ENCODE measurements around the gene KHDC3L.
A peak's percentile ranks its signal among the peaks of the same experiment; 100 is the strongest.
"Not testable (repeated sequence)": the region's sequence is repeated elsewhere in the genome, so short reads cannot be mapped to it uniquely, and the experiment has no call there.

The KHDC3L gene

GRCh38 chr6:73388800-73389512 is 26.5 kb downstream of the KHDC3L start:
- H3K36me3 Mint-ChIP-seq (ENCODE audit: low read depth): no peaks in the 10 kb centered on the region
- H3K4me3 Mint-ChIP-seq: peak overlapping the region; percentile 78
- H3K4me1 Mint-ChIP-seq: peaks cover 18% of the 10 kb centered on the region
- H3K27me3 Mint-ChIP-seq: peaks cover 7% of the 10 kb centered on the region
- peak; percentile 94 for ATAC-seq
- DNase-seq: peak; percentile 69
- no peaks in the 10 kb centered on the region for H3K9me3 Mint-ChIP-seq
- H3K27ac Mint-ChIP-seq: peak overlapping the region; percentile 54

DNA sequence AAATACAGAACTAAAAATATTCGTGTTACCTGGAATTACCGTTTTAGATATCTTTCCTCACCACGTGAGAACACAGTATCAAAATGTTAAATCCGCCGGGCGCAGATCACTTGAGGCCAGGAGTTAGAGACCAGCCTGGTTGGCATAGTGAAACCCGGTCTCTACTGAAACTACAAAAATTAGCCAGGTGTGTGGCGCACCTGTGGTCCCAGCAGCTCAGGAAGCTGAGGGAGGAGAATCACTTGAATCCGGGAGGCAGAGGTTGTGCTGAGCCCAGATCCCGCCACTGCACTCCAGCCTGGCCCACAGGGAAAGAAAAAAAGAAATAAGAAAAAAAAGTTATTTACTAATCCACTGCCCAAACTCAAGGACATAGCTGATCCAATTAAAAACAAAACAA is 27.4 kb downstream of the KHDC3L start:
- Mint-ChIP-seq H3K36me3 (ENCODE audit: low read depth) (no peaks in the 10 kb centered on the region), H3K4me1 (peaks cover 20% of the 10 kb centered on the region), H3K4me3 (no peak overlapping the region), H3K27me3 (peaks cover 7% of the 10 kb centered on the region), H3K9me3 (no peaks in the 10 kb centered on the region), H3K27ac (no peak overlapping the region)
- no peak for ATAC-seq
- DNase-seq: no peak

- Mint-ChIP-seq H3K36me3 (ENCODE audit: low read depth) (no peaks in the 10 kb centered on the region), H3K27ac (no peak overlapping the region), H3K4me1 (peaks cover 21% of the 10 kb centered on the region), H3K4me3 (no peak overlapping the region), H3K9me3 (no peaks in the 10 kb centered on the region), H3K27me3 (peaks cover 7% of the 10 kb centered on the region)
- ATAC-seq: no peak
- no peak for DNase-seq
Measured at GRCh38 chr6:73391675-73392074, 29.2 kb downstream of the KHDC3L start.

GRCh38 chr6:73392188-73392587 is 29.7 kb downstream of the KHDC3L start:
- H3K27me3 Mint-ChIP-seq; H3K27ac Mint-ChIP-seq; ATAC-seq; H3K9me3 Mint-ChIP-seq; DNase-seq; H3K36me3 Mint-ChIP-seq (ENCODE audit: low read depth); H3K4me3 Mint-ChIP-seq: not testable (repeated sequence)
- peaks cover 21% of the 10 kb centered on the region for H3K4me1 Mint-ChIP-seq

- no peak for ATAC-seq
- Mint-ChIP-seq H3K4me1 (peaks cover 21% of the 10 kb centered on the region), H3K4me3 (no peak overlapping the region)
Measured at GRCh38 chr6:73393278-73393677, 30.8 kb downstream of the KHDC3L start.

DNA sequence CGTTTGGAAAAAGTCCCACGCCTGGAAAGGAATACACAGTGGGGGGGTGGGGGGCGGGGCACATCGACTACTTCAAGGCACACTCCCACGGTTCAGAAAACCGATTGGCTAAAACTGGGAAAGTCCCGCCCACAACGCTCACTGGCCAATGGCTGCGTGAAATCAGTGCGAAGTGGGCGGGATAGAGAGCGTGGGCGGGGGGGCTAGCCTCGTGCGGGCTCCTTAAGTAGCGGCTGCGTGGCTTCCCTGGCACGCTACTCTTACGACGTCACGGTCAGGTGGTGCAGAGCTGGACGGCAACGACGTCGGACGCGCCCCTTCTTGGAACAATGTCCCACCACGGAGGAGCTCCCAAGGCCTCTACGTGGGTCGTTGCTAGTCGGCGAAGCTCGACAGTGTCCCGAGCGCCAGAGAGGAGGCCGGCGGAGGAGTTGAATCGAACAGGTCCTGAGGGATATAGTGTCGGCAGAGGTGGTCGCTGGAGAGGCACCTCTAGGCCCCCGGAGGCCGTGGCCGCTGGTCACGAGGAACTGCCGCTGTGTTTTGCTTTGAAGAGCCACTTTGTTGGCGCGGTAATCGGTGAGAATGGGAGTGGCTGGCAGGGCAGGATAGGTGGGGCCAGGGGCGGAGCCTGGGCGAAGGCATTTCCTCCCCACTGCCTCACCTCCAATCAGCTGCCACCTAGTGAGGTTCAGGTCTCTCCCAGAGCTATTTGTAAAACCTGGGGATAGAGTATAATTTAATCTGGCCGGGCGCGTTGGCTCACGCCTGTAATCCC is 32.3 kb downstream of the KHDC3L start, which contains the start of gene DDX43:
DDX43 (plus strand) TSS at position 252 of the 778 bp plus-strand sequence; CDS start at position 330, 78 bp downstream.
- no peaks in the 10 kb centered on the region for H3K9me3 Mint-ChIP-seq
- DNase-seq (peak; percentile 34), ATAC-seq (peak; percentile 50)
- H3K27me3 Mint-ChIP-seq: peaks cover 2% of the 10 kb centered on the region
- H3K36me3 Mint-ChIP-seq (ENCODE audit: low read depth): no peaks in the 10 kb centered on the region
- peak within 1 kb of the TSS; percentile 72 for H3K27ac Mint-ChIP-seq
- peaks cover 14% of the 10 kb centered on the region for H3K4me1 Mint-ChIP-seq
- H3K4me3 Mint-ChIP-seq: peak within 1 kb of the TSS; percentile 61

More at GRCh38 chr6:73393278-73393677, 30.8 kb downstream of the KHDC3L start:
- Mint-ChIP-seq H3K27ac (peak overlapping the region; percentile 64), H3K36me3 (ENCODE audit: low read depth) (no peaks in the 10 kb centered on the region), H3K9me3 (no peaks in the 10 kb centered on the region), H3K27me3 (peaks cover 2% of the 10 kb centered on the region)
- no peak for DNase-seq

- H3K4me3 Mint-ChIP-seq: no peak overlapping the region
- DNase-seq: no peak
- no peaks in the 10 kb centered on the region for H3K36me3 Mint-ChIP-seq (ENCODE audit: low read depth)
- H3K27ac Mint-ChIP-seq: no peak overlapping the region
- no peaks in the 10 kb centered on the region for H3K9me3 Mint-ChIP-seq
- no peak for ATAC-seq
- peaks cover 14% of the 10 kb centered on the region for H3K4me1 Mint-ChIP-seq
- H3K27me3 Mint-ChIP-seq: peaks cover 2% of the 10 kb centered on the region
Measured at GRCh38 chr6:73395875-73396274, 33.4 kb downstream of the KHDC3L start.

DNA sequence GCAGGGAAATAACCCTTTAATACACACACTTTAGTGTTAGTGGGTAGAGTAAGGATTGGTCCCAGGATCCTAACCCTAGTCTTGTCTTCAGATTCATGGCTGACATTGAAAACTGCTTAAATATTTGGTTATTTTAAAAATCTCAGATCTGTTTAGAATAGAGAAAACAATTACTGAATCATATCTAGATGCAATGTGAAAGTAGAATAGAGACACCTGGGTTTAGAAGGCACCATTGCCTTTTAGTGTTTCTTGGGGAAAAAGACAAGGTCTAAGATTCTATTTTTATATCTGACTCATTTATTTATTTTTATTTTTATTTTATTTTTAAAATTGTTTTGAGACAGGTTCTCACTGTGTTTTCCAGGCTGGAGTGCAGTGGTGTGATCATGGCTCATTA is 38.2 kb downstream of the KHDC3L start:
- no peak for ATAC-seq
- no peaks in the 10 kb centered on the region for H3K27me3 Mint-ChIP-seq

GRCh38 chr6:73409395-73409794 is 46.9 kb downstream of the KHDC3L start:
- ATAC-seq (no peak), DNase-seq (no peak)
- no peaks in the 10 kb centered on the region for H3K36me3 Mint-ChIP-seq (ENCODE audit: low read depth)
- H3K4me3 Mint-ChIP-seq: no peak overlapping the region
- no peak overlapping the region for H3K27ac Mint-ChIP-seq
- no peaks in the 10 kb centered on the region for H3K27me3 Mint-ChIP-seq
- H3K4me1 Mint-ChIP-seq: no peaks in the 10 kb centered on the region
- no peaks in the 10 kb centered on the region for H3K9me3 Mint-ChIP-seq

More for the DNA sequence above, 38.2 kb downstream of the KHDC3L start:
- H3K4me1 Mint-ChIP-seq: no peaks in the 10 kb centered on the region
- no peak overlapping the region for H3K4me3 Mint-ChIP-seq
- H3K36me3 Mint-ChIP-seq (ENCODE audit: low read depth): no peaks in the 10 kb centered on the region
- H3K9me3 Mint-ChIP-seq: no peaks in the 10 kb centered on the region
- H3K27ac Mint-ChIP-seq: no peak overlapping the region
- no peak for DNase-seq

GRCh38 chr6:73413102-73413501 is 50.6 kb downstream of the KHDC3L start:
- Mint-ChIP-seq H3K36me3 (ENCODE audit: low read depth) (peaks cover 10% of the 10 kb centered on the region), H3K27ac (no peak overlapping the region), H3K4me3 (no peak overlapping the region), H3K4me1 (peaks cover under 1% of the 10 kb centered on the region), H3K27me3 (no peaks in the 10 kb centered on the region), H3K9me3 (no peaks in the 10 kb centered on the region)
- no peak for DNase-seq
- ATAC-seq: no peak

Measured in activated naive CD8-positive, alpha-beta T cell treated with anti-CD3 and anti-CD28 coated beads, Interleukin-2, amount 50 U/mL, for 24 hours (primary cell).